IPS-15b (cell line): ENCODE measurements around the gene DOCK9.

Source experiments
- H3K27me3 ChIP-seq: one replicate; pipeline ENCODE4 v1.6.1; 2013; ENCODE audit warnings: low read length; ENCODE audit not compliant: control insufficient read depth, insufficient read depth
- H3K36me3 ChIP-seq: one replicate; pipeline ENCODE4 v1.6.1; 2013; ENCODE audit warnings: low read length; ENCODE audit not compliant: control insufficient read depth, insufficient read depth
- H3K4me1 ChIP-seq: one replicate; pipeline ENCODE4 v1.6.1; 2013; ENCODE audit warnings: mild to moderate bottlenecking, low read length; ENCODE audit not compliant: control insufficient read depth, insufficient read depth
- H3K4me3 ChIP-seq: one replicate; pipeline ENCODE4 v1.5.1; 2013; ENCODE audit warnings: low read depth, low read length
- H3K9ac ChIP-seq: one replicate; pipeline ENCODE4 v1.6.1; 2013; ENCODE audit warnings: low read depth, mild to moderate bottlenecking, low read length
- H3K9me3 ChIP-seq: one replicate; pipeline ENCODE4 v1.6.1; 2013; ENCODE audit warnings: mild to moderate bottlenecking, low read length; ENCODE audit not compliant: control insufficient read depth, insufficient read depth

DOCK9 gene

GRCh38 chr13:98875146-98875729 is 102.6 kb downstream of the DOCK9 start:
- Histone ChIP-seq H3K27me3 (no peaks in the 10 kb centered on the region), H3K9me3 (peaks cover 8% of the 10 kb centered on the region), H3K36me3 (peaks cover 3% of the 10 kb centered on the region), H3K4me1 (peaks cover 10% of the 10 kb centered on the region), H3K9ac (no peak overlapping the region), H3K4me3 (no peak overlapping the region)

- Histone ChIP-seq H3K9me3 (peaks cover 8% of the 10 kb centered on the region), H3K4me1 (peaks cover 10% of the 10 kb centered on the region), H3K36me3 (peaks cover under 1% of the 10 kb centered on the region), H3K4me3 (no peak overlapping the region), H3K9ac (no peak overlapping the region), H3K27me3 (no peaks in the 10 kb centered on the region)
Measured at GRCh38 chr13:98874029-98874397, 103.9 kb downstream of the DOCK9 start.

DNA sequence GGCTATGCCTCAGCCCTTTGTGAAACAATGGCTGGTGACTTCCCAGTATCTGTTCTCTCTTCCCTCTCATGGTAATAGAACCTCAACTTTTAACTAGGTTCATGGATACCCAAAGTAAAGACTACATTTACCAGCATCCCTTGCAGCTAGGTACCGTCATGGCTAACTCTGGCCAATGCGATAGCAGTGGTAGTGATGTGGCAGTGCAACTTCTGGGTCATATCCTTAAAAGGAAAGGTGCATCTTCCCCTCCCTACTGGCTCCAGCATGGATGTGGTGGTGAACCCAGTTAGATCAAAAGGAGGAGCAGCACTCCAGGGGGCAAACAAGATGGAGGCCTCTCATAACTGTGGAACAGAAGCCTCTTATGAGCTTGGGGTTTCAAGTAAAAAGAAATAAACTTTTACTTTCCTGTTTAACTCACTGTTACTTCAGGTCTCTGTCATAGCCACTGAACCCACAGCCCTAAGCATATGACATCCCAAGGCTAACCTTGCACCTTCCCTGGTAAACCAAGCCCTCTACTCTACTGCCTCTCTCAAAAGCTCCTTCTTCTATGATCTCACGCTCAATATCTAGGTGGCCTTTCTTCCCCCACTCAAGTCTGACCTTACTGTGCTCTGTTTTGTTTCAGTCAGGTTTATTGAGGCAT is 104.4 kb downstream of the DOCK9 start:
- H3K36me3 ChIP-seq: no peaks in the 10 kb centered on the region
- no peak overlapping the region for H3K9ac ChIP-seq
- peaks cover 8% of the 10 kb centered on the region for H3K9me3 ChIP-seq
- no peaks in the 10 kb centered on the region for H3K27me3 ChIP-seq
- H3K4me3 ChIP-seq: no peak overlapping the region
- H3K4me1 ChIP-seq: peaks cover 10% of the 10 kb centered on the region

- Histone ChIP-seq H3K27me3 (no peaks in the 10 kb centered on the region), H3K4me1 (peaks cover 7% of the 10 kb centered on the region), H3K9me3 (peaks cover 8% of the 10 kb centered on the region), H3K4me3 (no peak overlapping the region), H3K36me3 (no peaks in the 10 kb centered on the region), H3K9ac (no peak overlapping the region)
Measured at GRCh38 chr13:98871727-98872126, 106.1 kb downstream of the DOCK9 start.

GRCh38 chr13:98869408-98870090 is 108.3 kb downstream of the DOCK9 start:
- H3K4me3 ChIP-seq: no peak overlapping the region

DNA sequence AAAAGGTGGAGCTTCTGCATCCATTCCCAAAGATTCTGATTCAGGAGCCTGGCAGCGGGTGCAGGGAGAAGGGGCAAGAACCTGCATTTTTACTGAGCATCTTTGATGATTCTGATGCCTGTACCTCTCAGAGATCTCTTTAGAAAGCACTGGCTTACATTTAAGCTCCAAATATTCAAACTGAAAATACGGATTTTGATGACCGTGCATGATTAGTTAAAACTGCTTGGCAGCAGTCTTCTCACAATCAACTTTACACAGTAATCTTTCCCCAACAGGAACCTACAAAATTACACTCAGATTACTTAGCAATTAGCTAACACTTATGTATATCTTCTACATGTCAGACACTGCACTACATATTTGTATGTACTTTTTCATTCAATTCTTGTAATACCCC is 108.9 kb downstream of the DOCK9 start:
- Histone ChIP-seq H3K36me3 (no peaks in the 10 kb centered on the region), H3K9ac (no peak overlapping the region), H3K4me1 (no peaks in the 10 kb centered on the region), H3K27me3 (no peaks in the 10 kb centered on the region), H3K4me3 (no peak overlapping the region), H3K9me3 (peaks cover 8% of the 10 kb centered on the region)

More at GRCh38 chr13:98869408-98870090, 108.3 kb downstream of the DOCK9 start:
- no peaks in the 10 kb centered on the region for H3K36me3 ChIP-seq
- no peaks in the 10 kb centered on the region for H3K4me1 ChIP-seq
- H3K27me3 ChIP-seq: no peaks in the 10 kb centered on the region
- no peak overlapping the region for H3K9ac ChIP-seq
- H3K9me3 ChIP-seq: peaks cover 8% of the 10 kb centered on the region

DNA sequence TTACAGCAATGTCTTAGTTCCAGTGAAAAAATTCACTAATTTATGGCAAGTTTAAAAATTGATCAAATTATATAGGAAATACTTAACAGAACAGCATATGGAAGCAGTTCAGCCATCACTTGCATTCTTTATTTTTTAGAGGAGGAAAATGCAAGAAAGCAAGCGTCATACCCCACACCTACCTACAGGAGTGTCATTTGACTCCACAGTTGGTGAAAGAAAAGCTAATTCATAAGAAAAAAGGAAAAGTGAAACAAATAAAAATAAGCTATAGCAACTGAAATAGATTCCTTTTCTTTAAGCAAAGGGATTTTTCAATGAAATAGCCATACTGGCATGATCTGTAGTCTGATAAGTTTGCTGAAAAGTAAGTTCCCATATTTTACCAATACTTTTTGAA is 111.0 kb downstream of the DOCK9 start:
- Histone ChIP-seq H3K9me3 (no peaks in the 10 kb centered on the region), H3K27me3 (no peaks in the 10 kb centered on the region), H3K36me3 (no peaks in the 10 kb centered on the region), H3K4me1 (no peaks in the 10 kb centered on the region), H3K9ac (no peak overlapping the region), H3K4me3 (no peak overlapping the region)

GRCh38 chr13:98860491-98860890 is 117.4 kb downstream of the DOCK9 start:
- Histone ChIP-seq H3K36me3 (no peaks in the 10 kb centered on the region), H3K4me3 (no peak overlapping the region), H3K9me3 (no peaks in the 10 kb centered on the region)

DNA sequence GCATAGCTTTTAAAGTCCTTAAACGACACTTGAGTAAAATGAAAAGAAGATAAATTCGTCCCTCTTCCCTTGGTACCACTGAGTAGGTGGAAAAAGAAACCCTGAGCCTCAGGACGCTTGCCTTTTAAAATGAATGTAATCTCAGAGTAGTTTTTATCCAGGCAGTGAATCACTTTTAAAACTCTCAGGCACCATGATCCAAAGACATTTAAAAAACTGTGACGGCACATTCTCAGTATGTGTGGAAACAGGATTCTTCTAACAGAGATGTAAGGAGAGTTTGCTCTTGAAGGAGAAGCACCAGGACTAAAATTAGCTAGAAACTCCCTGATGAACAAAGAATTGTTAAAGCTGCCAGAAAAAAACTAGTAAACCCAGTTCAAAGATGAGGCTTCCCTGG is 119.7 kb downstream of the DOCK9 start:
- no peaks in the 10 kb centered on the region for H3K4me1 ChIP-seq
- H3K27me3 ChIP-seq: no peaks in the 10 kb centered on the region
- H3K9me3 ChIP-seq: no peaks in the 10 kb centered on the region
- no peak overlapping the region for H3K4me3 ChIP-seq
- no peaks in the 10 kb centered on the region for H3K36me3 ChIP-seq
- H3K9ac ChIP-seq: no peak overlapping the region

More at GRCh38 chr13:98860491-98860890, 117.4 kb downstream of the DOCK9 start:
- Histone ChIP-seq H3K4me1 (no peaks in the 10 kb centered on the region), H3K9ac (no peak overlapping the region), H3K27me3 (no peaks in the 10 kb centered on the region)

GRCh38 chr13:98856983-98857382 is 120.9 kb downstream of the DOCK9 start:
- no peak overlapping the region for H3K9ac ChIP-seq
- no peaks in the 10 kb centered on the region for H3K4me1 ChIP-seq
- H3K36me3 ChIP-seq: no peaks in the 10 kb centered on the region
- H3K9me3 ChIP-seq: no peaks in the 10 kb centered on the region
- H3K27me3 ChIP-seq: no peaks in the 10 kb centered on the region
- H3K4me3 ChIP-seq: no peak overlapping the region

DNA sequence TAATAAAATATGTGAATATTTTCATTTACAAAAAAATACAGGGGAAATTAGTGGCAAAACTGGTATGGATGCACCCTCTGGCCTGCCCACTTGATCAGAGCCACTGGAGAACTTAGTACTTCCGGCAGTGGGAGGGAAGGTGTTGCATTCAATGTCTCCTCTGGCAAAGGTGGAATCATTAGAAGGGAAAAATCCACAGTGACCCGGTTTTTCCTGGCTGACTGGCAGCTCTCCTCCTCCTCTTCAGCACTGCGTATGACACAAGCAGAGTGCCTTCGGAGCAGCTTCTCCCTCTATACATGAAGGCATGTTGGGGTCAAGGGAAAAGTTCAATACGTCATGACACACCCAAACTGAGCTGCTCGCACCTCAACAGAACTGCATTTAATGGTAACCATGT is 123.4 kb downstream of the DOCK9 start:
- Histone ChIP-seq H3K9me3 (no peaks in the 10 kb centered on the region), H3K9ac (no peak overlapping the region), H3K27me3 (no peaks in the 10 kb centered on the region), H3K36me3 (no peaks in the 10 kb centered on the region), H3K4me3 (no peak overlapping the region), H3K4me1 (no peaks in the 10 kb centered on the region)

DNA sequence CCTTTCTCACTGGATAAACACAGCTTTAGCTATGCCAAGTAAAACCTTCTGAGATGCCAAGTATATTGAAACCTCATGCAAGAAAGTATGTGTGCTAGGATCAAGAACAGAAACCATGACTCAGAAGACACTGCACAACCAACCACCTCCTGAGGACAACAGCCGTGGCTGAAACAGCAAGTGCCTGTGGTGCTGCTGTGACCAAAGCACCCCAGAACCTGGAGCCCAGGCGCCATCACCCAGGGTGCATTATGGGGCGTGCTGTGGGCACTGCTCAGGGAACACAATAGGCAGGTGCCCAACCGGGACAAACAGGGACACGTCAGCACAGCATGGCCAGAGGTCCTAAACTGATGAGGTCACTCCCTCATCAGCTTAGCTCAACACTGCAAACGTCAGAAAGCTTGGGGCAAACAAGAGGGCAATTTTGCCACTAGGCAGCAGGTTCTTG is 124.1 kb downstream of the DOCK9 start:
- H3K36me3 ChIP-seq: no peaks in the 10 kb centered on the region
- H3K9ac ChIP-seq: no peak overlapping the region
- no peaks in the 10 kb centered on the region for H3K27me3 ChIP-seq

More for the DNA sequence above, 124.1 kb downstream of the DOCK9 start:
- Histone ChIP-seq H3K9me3 (no peaks in the 10 kb centered on the region), H3K4me1 (no peaks in the 10 kb centered on the region), H3K4me3 (no peak overlapping the region)
